Measurements from ENCODE around the gene MYO7A.

MYO7A gene

DNA sequence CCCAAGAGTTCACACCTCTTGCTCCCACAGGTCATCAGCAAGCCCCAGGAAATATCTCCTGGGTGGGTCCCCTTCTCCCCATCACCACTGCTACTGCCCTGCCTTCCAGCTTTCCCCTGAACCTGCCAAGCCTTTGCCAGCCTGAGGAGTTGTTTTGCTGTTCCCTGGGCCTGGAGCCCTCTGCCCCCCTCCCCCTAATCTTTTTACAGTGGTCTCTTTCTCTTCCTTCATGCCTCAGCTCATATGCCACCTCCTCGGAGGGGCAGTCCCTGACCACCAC lies 18.9 kb downstream of the MYO7A start:
- Histone ChIP-seq H3K4me1 (ENCODE audit: insufficient read depth, low read length, poor library complexity, severe bottlenecking) (peaks cover 51% of the 10 kb centered on the region), H3K9me3 (ENCODE audit: insufficient read depth, low read depth, low read length) (no peaks in the 10 kb centered on the region), H3K79me2 (ENCODE audit: insufficient read depth, low read length) (no peaks in the 10 kb centered on the region), H2AFZ (ENCODE audit: low read length) (no peak overlapping the region), H3F3A (ENCODE audit: low read depth) (no peaks in the 10 kb centered on the region), H3K9ac (ENCODE audit: low read depth, low read length, poor library complexity, severe bottlenecking) (no peak overlapping the region), H3K9me2 (replicated peaks; ENCODE audit: low read depth, low read length) (no peaks in the 10 kb centered on the region), H3K4me2 (ENCODE audit: low read depth, low read length, poor library complexity, severe bottlenecking) (no peak overlapping the region), H3K4me3 (ENCODE audit: low read length, poor library complexity, severe bottlenecking) (no peak overlapping the region), H3K27me3 (ENCODE audit: insufficient read depth, low read length, poor library complexity, severe bottlenecking) (no peaks in the 10 kb centered on the region), H4K20me1 (ENCODE audit: insufficient read depth, low read length, poor library complexity, severe bottlenecking) (no peaks in the 10 kb centered on the region), H3K36me3 (ENCODE audit: insufficient read depth, low read length) (no peaks in the 10 kb centered on the region)
- TF ChIP-seq, protein P1, sequence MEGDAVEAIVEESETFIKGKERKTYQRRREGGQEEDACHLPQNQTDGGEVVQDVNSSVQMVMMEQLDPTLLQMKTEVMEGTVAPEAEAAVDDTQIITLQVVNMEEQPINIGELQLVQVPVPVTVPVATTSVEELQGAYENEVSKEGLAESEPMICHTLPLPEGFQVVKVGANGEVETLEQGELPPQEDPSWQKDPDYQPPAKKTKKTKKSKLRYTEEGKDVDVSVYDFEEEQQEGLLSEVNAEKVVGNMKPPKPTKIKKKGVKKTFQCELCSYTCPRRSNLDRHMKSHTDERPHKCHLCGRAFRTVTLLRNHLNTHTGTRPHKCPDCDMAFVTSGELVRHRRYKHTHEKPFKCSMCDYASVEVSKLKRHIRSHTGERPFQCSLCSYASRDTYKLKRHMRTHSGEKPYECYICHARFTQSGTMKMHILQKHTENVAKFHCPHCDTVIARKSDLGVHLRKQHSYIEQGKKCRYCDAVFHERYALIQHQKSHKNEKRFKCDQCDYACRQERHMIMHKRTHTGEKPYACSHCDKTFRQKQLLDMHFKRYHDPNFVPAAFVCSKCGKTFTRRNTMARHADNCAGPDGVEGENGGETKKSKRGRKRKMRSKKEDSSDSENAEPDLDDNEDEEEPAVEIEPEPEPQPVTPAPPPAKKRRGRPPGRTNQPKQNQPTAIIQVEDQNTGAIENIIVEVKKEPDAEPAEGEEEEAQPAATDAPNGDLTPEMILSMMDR (conservative IDR thresholded peaks at IDR 0.05; ENCODE audit: low read length) = no peak
- no peak for TF ChIP-seq EZH2phosphoT487 (IDR thresholded peaks at IDR 0.05; ENCODE audit: borderline replicate concordance)

DNA sequence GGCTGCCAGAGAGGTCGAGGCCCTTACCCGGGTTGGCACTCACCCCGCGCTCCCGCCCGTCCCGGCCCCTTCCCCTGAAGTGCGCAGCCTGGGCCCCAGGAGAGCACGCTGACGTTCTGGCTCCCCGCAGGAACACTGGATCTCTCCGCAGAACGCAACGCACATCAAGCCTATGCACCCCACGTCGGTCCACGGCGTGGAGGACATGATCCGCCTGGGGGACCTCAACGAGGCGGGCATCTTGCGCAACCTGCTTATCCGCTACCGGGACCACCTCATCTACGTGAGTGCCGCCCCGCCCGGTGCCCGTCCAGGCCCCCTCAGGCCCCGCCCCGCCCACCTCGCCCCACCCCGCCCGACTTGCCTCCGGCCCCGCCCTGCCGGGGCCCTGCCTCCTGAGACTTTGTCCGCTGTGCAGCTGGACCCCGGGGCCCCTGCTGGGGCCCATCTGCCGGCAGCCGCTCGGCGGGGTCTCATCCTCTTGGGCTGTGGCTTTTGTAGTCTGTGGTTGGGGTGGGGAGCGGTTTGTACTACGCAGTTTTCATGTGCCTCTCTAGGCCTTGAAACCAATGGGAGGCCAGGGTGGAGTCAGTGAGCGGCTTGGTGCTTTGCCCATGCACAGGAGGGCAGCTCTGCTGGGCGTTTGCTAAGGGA lies 19.7 kb downstream of the MYO7A start:
- H3K79me2 ChIP-seq (ENCODE audit: insufficient read depth, low read length) = no peaks in the 10 kb centered on the region
- H3K4me2 ChIP-seq (ENCODE audit: low read depth, low read length, poor library complexity, severe bottlenecking) = peak overlapping the region; percentile 54
- no peak for TF ChIP-seq EZH2phosphoT487 (IDR thresholded peaks at IDR 0.05; ENCODE audit: borderline replicate concordance)
- TF ChIP-seq, protein P1 (conservative IDR thresholded peaks at IDR 0.05; ENCODE audit: low read length) = no peak
- H3K9ac ChIP-seq (ENCODE audit: low read depth, low read length, poor library complexity, severe bottlenecking) = no peak overlapping the region
- H3K9me2 ChIP-seq (replicated peaks; ENCODE audit: low read depth, low read length) = no peaks in the 10 kb centered on the region
- H3K27me3 ChIP-seq (ENCODE audit: insufficient read depth, low read length, poor library complexity, severe bottlenecking) = no peaks in the 10 kb centered on the region
- H3K4me1 ChIP-seq (ENCODE audit: insufficient read depth, low read length, poor library complexity, severe bottlenecking) = peaks cover 51% of the 10 kb centered on the region
- no peaks in the 10 kb centered on the region for H4K20me1 ChIP-seq (ENCODE audit: insufficient read depth, low read length, poor library complexity, severe bottlenecking)
- H2AFZ ChIP-seq (ENCODE audit: low read length) = peak overlapping the region; percentile 48; the same call in 1 of the 2 replicates
- H3K4me3 ChIP-seq (ENCODE audit: low read length, poor library complexity, severe bottlenecking) = no peak overlapping the region
- no peaks in the 10 kb centered on the region for H3K9me3 ChIP-seq (ENCODE audit: insufficient read depth, low read depth, low read length)
- no peaks in the 10 kb centered on the region for H3K36me3 ChIP-seq (ENCODE audit: insufficient read depth, low read length)
- no peaks in the 10 kb centered on the region for H3F3A ChIP-seq (ENCODE audit: low read depth)

DNA sequence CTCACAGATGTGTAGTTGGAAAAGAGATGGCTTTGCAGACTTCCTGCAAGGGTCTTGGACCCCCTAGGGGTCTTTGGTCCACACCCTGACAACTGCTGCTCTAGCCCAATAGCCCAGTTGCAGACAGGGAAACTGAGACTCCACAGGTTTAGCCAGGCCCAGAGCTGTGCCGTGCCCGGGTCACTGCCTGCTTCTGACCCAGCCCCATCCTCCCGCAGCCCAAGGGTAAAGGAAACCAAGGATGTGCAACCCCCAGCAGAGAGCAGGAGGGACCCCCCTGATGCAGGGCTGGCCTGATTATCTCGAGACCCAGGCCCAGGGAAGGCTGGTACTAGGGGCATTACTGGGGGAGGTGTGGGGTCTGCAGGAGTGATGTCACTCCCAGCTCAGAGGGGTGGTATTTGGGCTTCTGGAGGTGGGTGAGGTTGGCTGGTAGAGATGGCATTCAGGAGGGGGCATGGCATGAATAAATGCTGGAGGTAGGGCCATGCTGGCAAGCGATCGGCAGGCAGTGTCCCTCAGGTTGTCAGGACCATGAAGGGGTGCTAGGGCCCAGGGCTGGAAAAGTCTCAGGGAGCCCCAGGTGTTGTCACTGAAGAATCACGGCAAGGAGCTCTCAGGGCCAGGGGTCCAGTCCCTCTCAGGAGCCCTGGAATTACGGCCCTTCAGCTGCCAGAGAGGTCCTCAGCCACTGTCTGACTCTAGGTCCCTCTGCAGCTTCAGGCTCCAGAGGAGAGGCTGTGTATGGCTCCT lies 21.1 kb downstream of the MYO7A start:
- Histone ChIP-seq H3K4me2 (ENCODE audit: low read depth, low read length, poor library complexity, severe bottlenecking) (no peak overlapping the region), H3K36me3 (ENCODE audit: insufficient read depth, low read length) (no peaks in the 10 kb centered on the region), H3K9me2 (replicated peaks; ENCODE audit: low read depth, low read length) (no peaks in the 10 kb centered on the region)

More for the DNA sequence above, 21.1 kb downstream of the MYO7A start:
- H3K4me3 ChIP-seq (ENCODE audit: low read length, poor library complexity, severe bottlenecking) = no peak overlapping the region
- H3K9ac ChIP-seq (ENCODE audit: low read depth, low read length, poor library complexity, severe bottlenecking) = no peak overlapping the region
- peaks cover 57% of the 10 kb centered on the region for H3K4me1 ChIP-seq (ENCODE audit: insufficient read depth, low read length, poor library complexity, severe bottlenecking)
- no peak overlapping the region for H2AFZ ChIP-seq (ENCODE audit: low read length)
- H3K79me2 ChIP-seq (ENCODE audit: insufficient read depth, low read length) = no peaks in the 10 kb centered on the region
- no peak for TF ChIP-seq EZH2phosphoT487 (IDR thresholded peaks at IDR 0.05; ENCODE audit: borderline replicate concordance)
- TF ChIP-seq, protein P1 (conservative IDR thresholded peaks at IDR 0.05; ENCODE audit: low read length) = no peak
- no peaks in the 10 kb centered on the region for H3K9me3 ChIP-seq (ENCODE audit: insufficient read depth, low read depth, low read length)
- H3K27me3 ChIP-seq (ENCODE audit: insufficient read depth, low read length, poor library complexity, severe bottlenecking) = no peaks in the 10 kb centered on the region
- H4K20me1 ChIP-seq (ENCODE audit: insufficient read depth, low read length, poor library complexity, severe bottlenecking) = no peaks in the 10 kb centered on the region
- no peaks in the 10 kb centered on the region for H3F3A ChIP-seq (ENCODE audit: low read depth)

Measured in Loucy (cell line).